Mesenteric fat pad (tissue), 1 donor: ENCODE data around the gene OR10Z1. TPM values are rescaled to one million over a fixed set of nuclear protein-coding genes. Genes with fewer than 3 reads are reported as not detected.

ENCODE experiments used
- DNase-seq: peaks from one replicate; pipeline ENCODE4 v3.0.0-alpha.2; 2020; ENCODE audit warnings: low spot score
- long read RNA-seq: library from polyadenylated mRNA; unstranded; transcript quantifications from one replicate; pipeline ENCODE4 v2.0.0, GENCODE V29; 2020
- total RNA-seq: library from RNA; stranded (reverse); fragmentation: NEBNext Ultra II Directional; extraction: Animal tissue kit (Norgen Biotek cat#: 25700); gene quantifications from one replicate; pipeline ENCODE4 v1.2.1, GENCODE V29; 2021
- donor health status: DM: yes; HTN: yes; CAD: no.

OR10Z1 gene
- not detected for total RNA-seq
- long read RNA-seq, result 0 reads

- DNase-seq, result no peak
These were observed at the start of gene OR10Z1 for GRCh38 chr1:158604968-158605367. Gene OR10Z1, plus strand, starts transcription at chr1:158605268. Its CDS starts 1,171 bp downstream, at chr1:158606439.

GRCh38 chr1:158559696-158560095, 45.4 kb upstream of the OR10Z1 start:
- no peak for DNase-seq

- DNase-seq, result no peak
These were observed 41.2 kb upstream of the OR10Z1 start for GRCh38 chr1:158563853-158564252.

- no peak for DNase-seq
These were observed 40.5 kb upstream of the OR10Z1 start for GRCh38 chr1:158564608-158565007.

GRCh38 chr1:158570480-158570879, 34.6 kb upstream of the OR10Z1 start, which contains the start of gene OR6P1:
Gene OR6P1, minus strand, starts transcription at chr1:158570580. Its CDS starts 6,976 bp downstream, at chr1:158563604.
- DNase-seq, result no peak

GRCh38 chr1:158572226-158572625, 32.8 kb upstream of the OR10Z1 start:
- no peak for DNase-seq

GRCh38 chr1:158577561-158577960, 27.5 kb upstream of the OR10Z1 start:
- DNase-seq, result no peak

- no peak for DNase-seq
These were observed 25.3 kb upstream of the OR10Z1 start, which contains the start of gene OR10X1 for GRCh38 chr1:158579733-158580132. Gene OR10X1, minus strand, starts transcription at chr1:158579899. Its CDS starts 0 bp downstream, at chr1:158579899.

GRCh38 chr1:158583962-158584361, 21.1 kb upstream of the OR10Z1 start:
- DNase-seq, result no peak

GRCh38 chr1:158586942-158587341, 18.1 kb upstream of the OR10Z1 start:
- no peak for DNase-seq

GRCh38 chr1:158600735-158601134, 4.3 kb upstream of the OR10Z1 start:
- DNase-seq, result no peak

GRCh38 chr1:158607296-158607695, 2.2 kb downstream of the OR10Z1 start:
- no peak for DNase-seq

GRCh38 chr1:158611916-158612315, 6.8 kb downstream of the OR10Z1 start:
- DNase-seq, result no peak

- DNase-seq, result no peak
These were observed 8.7 kb downstream of the OR10Z1 start for GRCh38 chr1:158613764-158614163.

GRCh38 chr1:158638146-158638545, 33.1 kb downstream of the OR10Z1 start:
- DNase-seq, result no peak

GRCh38 chr1:158638904-158639303, 33.8 kb downstream of the OR10Z1 start:
- no peak for DNase-seq

GRCh38 chr1:158644449-158644848, 39.4 kb downstream of the OR10Z1 start:
- DNase-seq, result no peak

- DNase-seq, result no peak
These were observed 41.4 kb downstream of the OR10Z1 start for GRCh38 chr1:158646465-158646864.

GRCh38 chr1:158649052-158649451, 44.0 kb downstream of the OR10Z1 start:
- DNase-seq, result no peak

- DNase-seq, result no peak
These were observed 47.8 kb downstream of the OR10Z1 start for GRCh38 chr1:158652721-158653334.

- no peak for DNase-seq
These were observed 49.0 kb downstream of the OR10Z1 start for GRCh38 chr1:158654086-158654485.

GRCh38 chr1:158654571-158654970, 49.5 kb downstream of the OR10Z1 start:
- no peak for DNase-seq
